GM12878 (cell line): ENCODE results near the gene TLL2. TPM values are rescaled to one million over a fixed set of nuclear protein-coding genes. Genes with fewer than 3 reads are reported as not detected.

Experiments used
- ATAC-seq: fragments of 200-7000 bp; cut with Tn5 transposase; 3 replicates; pipeline ENCODE4 v1.9.1; 2020; ENCODE audit warnings: mild to moderate bottlenecking, moderate library complexity
- BruUV-seq: library from RNA; stranded (reverse); fragments of 400-500 nt; replicated peaks from 2 replicates; lab custom pipeline; 2021; lab: Mats Ljungman, UMichigan
- CTCF ChIA-PET: fragments of 300-600 bp; sonication (Branson Sonifier 250); formaldehyde crosslinking; extraction: SDS; loops from one replicate; lab custom pipeline; 2021; ENCODE audit warnings: inconsistent platforms; lab: Yijun Ruan, JAX
- POLR2A ChIA-PET: fragments of 350-600 bp; formaldehyde crosslinking; extraction: SDS; loops from one replicate; lab custom pipeline; 2021; ENCODE audit warnings: inconsistent platforms; lab: Charles Lee
- RAD21 ChIA-PET: fragments of 300-600 bp; sonication (Branson Sonifier 250); formaldehyde crosslinking; loops from one replicate; lab custom pipeline; 2023; ENCODE audit warnings: antibody characterized with exemption; ENCODE audit not compliant: unreplicated experiment; lab: Charles Lee
- SMC1A ChIA-PET: fragments of 300-600 bp; sonication (Branson Sonifier 250); formaldehyde crosslinking; loops from one replicate; lab custom pipeline; 2023; ENCODE audit not compliant: unreplicated experiment, uncharacterized antibody; lab: Charles Lee
- DNase-seq: peaks from one replicate; pipeline ENCODE4 v3.0.0-alpha.2; 2011; ENCODE audit warnings: low read depth, low spot score
- FAIRE-seq: peaks from 3 replicates; lab custom pipeline; 2011; peaks lifted over from hg19 to GRCh38; lab: Jason Lieb, UNC
- H2AFZ ChIP-seq: 2 replicates; pipeline ENCODE4 v1.6.0; 2011; ENCODE audit warnings: low read depth, low read length, control low read depth; ENCODE audit not compliant: control insufficient read depth
- H3K27ac ChIP-seq: 2 replicates; pipeline ENCODE4 v1.5.1; 2011; ENCODE audit warnings: control low read depth; ENCODE audit not compliant: control insufficient read depth, insufficient read depth
- H3K27me3 ChIP-seq, 2 experiments: replicated peaks in 1 of 2; 2 replicates each; pipeline versions ENCODE4 v1.6.0 to v1.6.1; 2011; ENCODE audit warnings: low read length in 1 of 2; ENCODE audit not compliant: control insufficient read depth in 2 of 2, insufficient read depth in 2 of 2
- H3K36me3 ChIP-seq, 2 experiments: 2 replicates each; pipeline ENCODE4 v1.5.1; 2011; ENCODE audit warnings: low read length in 1 of 2; ENCODE audit not compliant: control insufficient read depth in 2 of 2, insufficient read depth in 2 of 2
- H3K4me1 ChIP-seq: 2 replicates; pipeline ENCODE4 v1.6.1; 2011; ENCODE audit warnings: mild to moderate bottlenecking, low read length, moderate library complexity, mixed read lengths; ENCODE audit not compliant: control insufficient read depth, insufficient read depth
- H3K4me2 ChIP-seq: 2 replicates; pipeline ENCODE4 v1.6.0; 2011; ENCODE audit warnings: control low read depth; ENCODE audit not compliant: control insufficient read depth, insufficient read depth
- H3K4me3 ChIP-seq: fragments of 200-600 bp; sonication (generic); 2 replicates; pipeline ENCODE4 v1.5.1; 2016
- H3K79me2 ChIP-seq: 2 replicates; pipeline ENCODE4 v1.6.0; 2011; ENCODE audit warnings: low read length; ENCODE audit not compliant: control insufficient read depth, insufficient read depth
- H3K9ac ChIP-seq: 2 replicates; pipeline ENCODE4 v1.8.0; 2011; ENCODE audit warnings: low read length, control low read depth, mixed read lengths; ENCODE audit not compliant: control insufficient read depth, insufficient read depth
- H3K9me3 ChIP-seq: replicated peaks from 3 replicates; pipeline ENCODE4 v1.5.1; 2011; ENCODE audit warnings: mild to moderate bottlenecking, low read length; ENCODE audit not compliant: control insufficient read depth, insufficient read depth
- H4K20me1 ChIP-seq: 2 replicates; pipeline ENCODE4 v1.6.0; 2011; ENCODE audit not compliant: control insufficient read depth, insufficient read depth
- MXI1 ChIP-seq: fragments of 150-350 bp; IDR thresholded peaks from 2 replicates; pipeline ENCODE4 v1.6.1; 2011; ENCODE audit warnings: low read depth, mild to moderate bottlenecking, inconsistent platforms, low read length, improper control_type of control experiment
- POU2F2 ChIP-seq: IDR thresholded peaks from 3 replicates; pipeline ENCODE4 v1.6.1; 2011; ENCODE audit warnings: low read depth, mild to moderate bottlenecking, low read length, borderline replicate concordance
- TCF12 ChIP-seq: IDR thresholded peaks from 2 replicates; pipeline ENCODE4 v1.6.1; 2011; ENCODE audit warnings: low read depth, mild to moderate bottlenecking, low read length
- WGBS: methylation state at CpG from one replicate; pipeline ENCODE4 v1.1.6; 2016; ENCODE audit warnings: low lambda C conversion rate; ENCODE audit not compliant: insufficient replicate concordance, insufficient coverage; ENCODE audit errors: missing lambda C conversion rate; 5-methylcytosine and 5-hydroxymethylcytosine counted together
- in situ Hi-C: fragments of 300-500 bp; cut with MboI; formaldehyde crosslinking; loops from 9 replicates; pipeline ENCODE4 v1.14.3; 2018; ENCODE audit warnings: mixed read lengths
- intact Hi-C: fragments of 100-400 bp; cut with micrococcal nuclease; formaldehyde crosslinking; loops from one replicate; pipeline ENCODE4 v1.14.2; 2022; ENCODE audit not compliant: unreplicated experiment
- polyA plus RNA-seq, 11 experiments: library from polyadenylated mRNA; depleted of rRNA in 4 of 11; unstranded in 6 of 11; stranded (reverse) in 5 of 11; fragments of >200 nt; fragmentation: Nextera tagmentation in 4 of 11; fragmentation: Illumina TruSeq in 1 of 11; extraction: Ambion mirVana in 4 of 11; extraction: Trizol in 1 of 11; gene quantifications; 1 replicate in 1 of 11; 2 replicates in 10 of 11; pipeline versions ENCODE4 v1.2.1 to v1.2.3, GENCODE V29; 2011 to 2016; ENCODE audit warnings: inconsistent platforms in 2 of 11, missing spikeins in 2 of 11, low read depth in 1 of 11
- total RNA-seq, 4 experiments: library from RNA; depleted of rRNA in 3 of 4; stranded (reverse); fragments of >200 nt in 3 of 4; fragmentation: Illumina TruSeq in 1 of 4; extraction: Trizol in 1 of 4; gene quantifications; 2 replicates each; pipeline versions ENCODE4 v1.2.1 to v1.2.3, GENCODE V29; 2013 to 2021
- TF ChIP-seq, protein P1 (sequence below): IDR thresholded peaks from 2 replicates; pipeline ENCODE4 v1.6.1; 2012; ENCODE audit warnings: improper control_type of control experiment, low read depth, low read length; ENCODE audit not compliant: insufficient replicate concordance

TLL2 gene
- total and polyA plus RNA-seq, 10 of the 15 experiments (the other 5 are each of a cell fraction or from before 2014, with no cell fraction given), result 0.02 to 2.1 (median 0.52) TPM

DNA sequence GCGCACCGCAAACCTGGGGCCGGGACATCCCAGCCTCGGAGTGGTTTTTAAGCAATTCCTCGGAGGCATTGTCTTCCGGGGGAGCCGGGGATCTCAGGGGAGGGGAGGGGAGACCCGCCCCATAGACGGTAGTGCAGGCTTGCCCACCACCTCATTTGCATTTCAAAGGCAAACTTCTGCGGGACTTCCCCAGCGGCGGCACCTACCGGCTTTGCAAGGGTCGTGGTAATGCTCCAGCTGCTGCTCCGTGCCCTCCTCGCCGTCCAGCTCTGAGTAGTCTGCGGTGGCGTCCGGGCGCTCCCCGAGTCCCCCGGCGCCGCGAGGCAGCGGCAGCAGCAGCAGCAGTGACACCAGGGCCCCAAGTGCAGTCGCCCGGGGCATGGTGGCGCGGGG is 425 bp downstream of the TLL2 start:
- Histone ChIP-seq H3K4me3 (peak overlapping the region; percentile 74), H3K27ac (no peak overlapping the region), H3K4me2 (peak overlapping the region; percentile 96), H3K9me3 (no peaks in the 10 kb centered on the region), H3K27me3 (peaks cover 3 to 6% of the 10 kb centered on the region in 2 experiments; a peak in 3 of 4 replicates), H2AFZ (peak overlapping the region; percentile 20), H4K20me1 (0 out of 2 replicates have a peak, but pooled peaks cover 4% of the 10 kb centered on the region), H3K9ac (peak overlapping the region; percentile 18; the same call in 1 of the 2 replicates), H3K36me3 (no peaks in the 10 kb centered on the region), H3K79me2 (no peaks in the 10 kb centered on the region), H3K4me1 (peaks cover 14% of the 10 kb centered on the region)
- RAD21 ChIA-PET, result interaction anchor here (0.8 to 2.8 kb wide), 9 partner anchors 10 to 143 kb away, joined by 3 to 14 read pairs (median 5); no protein-coding TSS in a partner anchor
- in situ Hi-C loops (loop anchor here (5.0 kb wide), 1 partner anchor 116 kb away; no protein-coding TSS in a partner anchor), intact Hi-C loops (no loop called here)
- ATAC-seq, result no peak; the same call in 2 of the 3 replicates
- no TSS peak for BruUV-seq
- FAIRE-seq, result no peak
- DNase-seq, result no peak
- 1% methylated on average over 26 of the region's 31 CpGs for WGBS
- TF ChIP-seq, protein P1, sequence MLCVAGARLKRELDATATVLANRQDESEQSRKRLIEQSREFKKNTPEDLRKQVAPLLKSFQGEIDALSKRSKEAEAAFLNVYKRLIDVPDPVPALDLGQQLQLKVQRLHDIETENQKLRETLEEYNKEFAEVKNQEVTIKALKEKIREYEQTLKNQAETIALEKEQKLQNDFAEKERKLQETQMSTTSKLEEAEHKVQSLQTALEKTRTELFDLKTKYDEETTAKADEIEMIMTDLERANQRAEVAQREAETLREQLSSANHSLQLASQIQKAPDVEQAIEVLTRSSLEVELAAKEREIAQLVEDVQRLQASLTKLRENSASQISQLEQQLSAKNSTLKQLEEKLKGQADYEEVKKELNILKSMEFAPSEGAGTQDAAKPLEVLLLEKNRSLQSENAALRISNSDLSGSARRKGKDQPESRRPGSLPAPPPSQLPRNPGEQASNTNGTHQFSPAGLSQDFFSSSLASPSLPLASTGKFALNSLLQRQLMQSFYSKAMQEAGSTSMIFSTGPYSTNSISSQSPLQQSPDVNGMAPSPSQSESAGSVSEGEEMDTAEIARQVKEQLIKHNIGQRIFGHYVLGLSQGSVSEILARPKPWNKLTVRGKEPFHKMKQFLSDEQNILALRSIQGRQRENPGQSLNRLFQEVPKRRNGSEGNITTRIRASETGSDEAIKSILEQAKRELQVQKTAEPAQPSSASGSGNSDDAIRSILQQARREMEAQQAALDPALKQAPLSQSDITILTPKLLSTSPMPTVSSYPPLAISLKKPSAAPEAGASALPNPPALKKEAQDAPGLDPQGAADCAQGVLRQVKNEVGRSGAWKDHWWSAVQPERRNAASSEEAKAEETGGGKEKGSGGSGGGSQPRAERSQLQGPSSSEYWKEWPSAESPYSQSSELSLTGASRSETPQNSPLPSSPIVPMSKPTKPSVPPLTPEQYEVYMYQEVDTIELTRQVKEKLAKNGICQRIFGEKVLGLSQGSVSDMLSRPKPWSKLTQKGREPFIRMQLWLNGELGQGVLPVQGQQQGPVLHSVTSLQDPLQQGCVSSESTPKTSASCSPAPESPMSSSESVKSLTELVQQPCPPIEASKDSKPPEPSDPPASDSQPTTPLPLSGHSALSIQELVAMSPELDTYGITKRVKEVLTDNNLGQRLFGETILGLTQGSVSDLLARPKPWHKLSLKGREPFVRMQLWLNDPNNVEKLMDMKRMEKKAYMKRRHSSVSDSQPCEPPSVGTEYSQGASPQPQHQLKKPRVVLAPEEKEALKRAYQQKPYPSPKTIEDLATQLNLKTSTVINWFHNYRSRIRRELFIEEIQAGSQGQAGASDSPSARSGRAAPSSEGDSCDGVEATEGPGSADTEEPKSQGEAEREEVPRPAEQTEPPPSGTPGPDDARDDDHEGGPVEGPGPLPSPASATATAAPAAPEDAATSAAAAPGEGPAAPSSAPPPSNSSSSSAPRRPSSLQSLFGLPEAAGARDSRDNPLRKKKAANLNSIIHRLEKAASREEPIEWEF, result no peak
- TF ChIP-seq TCF12, result 0 out of 2 replicates have a peak, but pooled peaks have one; percentile 15
- no peak for TF ChIP-seq MXI1
- TF ChIP-seq POU2F2, result peak; percentile 63; the same call in 1 of the 3 replicates
- SMC1A ChIA-PET, result interaction anchor here (1.0 to 2.3 kb wide), 3 partner anchors 9 to 136 kb away, joined by 3 to 11 read pairs (median 3); no protein-coding TSS in a partner anchor
- CTCF ChIA-PET, result interaction anchor here (0.8 to 8.8 kb wide), 21 partner anchors 9 to 512 kb away, joined by 3 to 99 read pairs (median 5); no protein-coding TSS in a partner anchor
- POLR2A ChIA-PET, result interaction anchor here (1.4 kb wide), 1 partner anchor 13 kb away, joined by 5 read pairs; no protein-coding TSS in a partner anchor
